DMS79 (cell line): Measurements from ENCODE around the gene SIRPA.
"Not testable (repeated sequence)": the region's sequence is repeated elsewhere in the genome, so short reads cannot be mapped to it uniquely, and the experiment has no call there.

Source experiments
- DNase-seq: peaks from one replicate; lab custom pipeline; 2025; lab: John Stamatoyannopoulos, UW

SIRPA gene

GRCh38 chr20:1907586-1907985 is 12.4 kb downstream of the SIRPA start:
- DNase-seq: no peak

GRCh38 chr20:1908191-1908590 is 13.0 kb downstream of the SIRPA start:
- no peak for DNase-seq

GRCh38 chr20:1909097-1909496 is 13.9 kb downstream of the SIRPA start:
- DNase-seq: no peak

- no peak for DNase-seq
Observed at GRCh38 chr20:1911536-1911935, 16.3 kb downstream of the SIRPA start.

- no peak for DNase-seq
Observed at GRCh38 chr20:1912053-1912452, 16.8 kb downstream of the SIRPA start.

- DNase-seq: no peak
Observed at GRCh38 chr20:1912646-1913045, 17.4 kb downstream of the SIRPA start.

GRCh38 chr20:1915233-1915632 is 20.0 kb downstream of the SIRPA start:
- DNase-seq: not testable (repeated sequence)

- DNase-seq: no peak
Observed at GRCh38 chr20:1915725-1916124, 20.5 kb downstream of the SIRPA start.

- no peak for DNase-seq
Observed at GRCh38 chr20:1917786-1918185, 22.6 kb downstream of the SIRPA start.

- DNase-seq: no peak
Observed at GRCh38 chr20:1918491-1919165, 23.4 kb downstream of the SIRPA start.

- DNase-seq: no peak
Observed at GRCh38 chr20:1920252-1920651, 25.0 kb downstream of the SIRPA start.

- no peak for DNase-seq
Observed at GRCh38 chr20:1920826-1921225, 25.6 kb downstream of the SIRPA start.

GRCh38 chr20:1921985-1922384 is 26.8 kb downstream of the SIRPA start:
- not testable (repeated sequence) for DNase-seq

- no peak for DNase-seq
Observed at GRCh38 chr20:1922786-1923185, 27.6 kb downstream of the SIRPA start.

- DNase-seq: no peak
Observed at GRCh38 chr20:1924910-1925861, 30.0 kb downstream of the SIRPA start.

GRCh38 chr20:1926237-1926636 is 31.0 kb downstream of the SIRPA start:
- DNase-seq: no peak

- no peak for DNase-seq
Observed at GRCh38 chr20:1927217-1927616, 32.0 kb downstream of the SIRPA start.

GRCh38 chr20:1928154-1928553 is 32.9 kb downstream of the SIRPA start:
- DNase-seq: no peak

GRCh38 chr20:1928782-1929181 is 33.6 kb downstream of the SIRPA start:
- no peak for DNase-seq

GRCh38 chr20:1929460-1929859 is 34.3 kb downstream of the SIRPA start:
- DNase-seq: no peak

- DNase-seq: no peak
Observed at GRCh38 chr20:1930165-1930564, 35.0 kb downstream of the SIRPA start.

GRCh38 chr20:1931830-1932229 is 36.6 kb downstream of the SIRPA start:
- no peak for DNase-seq

GRCh38 chr20:1932971-1933370 is 37.8 kb downstream of the SIRPA start:
- no peak for DNase-seq
